Uterus (tissue), 4 donors: ENCODE measurements around the gene FGB. TPM values are rescaled to one million over a fixed set of nuclear protein-coding genes. Genes with fewer than 3 reads are reported as not detected.

Experiments used
- DNase-seq, 2 donors: peaks; one replicate each; pipeline ENCODE4 v3.0.0-alpha.2; 2019 to 2020
- H3K27ac ChIP-seq, 2 donors: fragments of 200-600 bp; sonication (generic); 1 replicate in 1 of 2; 2 replicates in 1 of 2; pipeline ENCODE4 v1.5.1; 2016 to 2018
- H3K27me3 ChIP-seq, 2 donors: fragments of 200-600 bp; sonication (generic); one replicate each; pipeline ENCODE4 v1.5.1; 2018 to 2019; ENCODE audit warnings: control low read depth in 1 of 2
- H3K36me3 ChIP-seq, 2 donors: fragments of 200-600 bp; sonication (generic); one replicate each; pipeline ENCODE4 v1.5.1; 2019; ENCODE audit warnings: control low read depth in 1 of 2
- H3K4me1 ChIP-seq, 2 donors: fragments of 200-600 bp; sonication (generic); one replicate each; pipeline ENCODE4 v1.5.1; 2018 to 2019; ENCODE audit warnings: control low read depth in 1 of 2
- H3K4me3 ChIP-seq, 2 donors: fragments of 200-600 bp; sonication (generic); 1 replicate in 1 of 2; 2 replicates in 1 of 2; pipeline ENCODE4 v1.5.1; 2018 to 2019; ENCODE audit warnings: mild to moderate bottlenecking in 1 of 2
- H3K9me3 ChIP-seq, 2 donors: fragments of 200-600 bp; sonication (generic); one replicate each; pipeline ENCODE4 v1.5.1; 2019; ENCODE audit warnings: control low read depth in 1 of 2
- CTCF ChIP-seq, 4 experiments: fragments of 200-600 bp in 2 of 4; fragments of 450-650 bp in 2 of 4; sonication (generic) in 2 of 4; IDR thresholded peaks; one replicate each; pipeline ENCODE4 v1.5.1; 2016 to 2019; ENCODE audit warnings: antibody characterized with exemption in 4 of 4, mild to moderate bottlenecking in 2 of 4, moderate library complexity in 1 of 4
- POLR2A ChIP-seq, 2 donors: fragments of 450-650 bp; IDR thresholded peaks; one replicate each; pipeline ENCODE4 v1.6.1; 2016; ENCODE audit warnings: antibody characterized with exemption in 2 of 2, mild to moderate bottlenecking in 1 of 2, moderate library complexity in 1 of 2
- intact Hi-C: fragments of 100-400 bp; cut with DNase I; formaldehyde crosslinking; loops from one replicate; pipeline ENCODE4 v1.15.1; 2023; ENCODE audit warnings: low total_unique reads
- total RNA-seq, 4 donors: library from RNA; depleted of rRNA in 3 of 4; stranded (reverse); fragments of >200 nt in 3 of 4; gene quantifications; one replicate each; pipeline versions ENCODE4 v1.1.0 to v1.2.4, GENCODE V29; 2014 to 2023
- donor health status: DM: yes; HTN: yes; CAD: no.

The FGB gene
- total RNA-seq, 4 donors from 2014 or later = 1.1 TPM; not detected in 3

GRCh38 chr4:154610582-154610981, 47.8 kb downstream of the FGB start:
- intact Hi-C loops = no loop called here
- Histone ChIP-seq H3K9me3 (no peaks in the 10 kb centered on the region), H3K4me3 (no peak overlapping the region), H3K36me3 (no peaks in the 10 kb centered on the region), H3K27ac (no peak overlapping the region), H3K4me1 (no peaks in the 10 kb centered on the region), H3K27me3 (peaks cover 0 to 5% of the 10 kb centered on the region in 2 donors)
- TF ChIP-seq CTCF (IDR thresholded peaks at IDR 0.05) = no peak
- no peak for TF ChIP-seq POLR2A (IDR thresholded peaks at IDR 0.05)
- DNase-seq = no peak

GRCh38 chr4:154611833-154612232, 49.0 kb downstream of the FGB start:
- H3K27me3 ChIP-seq = peaks cover 0 to 5% of the 10 kb centered on the region in 2 donors
- H3K27ac ChIP-seq = no peak overlapping the region
- no peak for TF ChIP-seq POLR2A (IDR thresholded peaks at IDR 0.05)
- no peak for TF ChIP-seq CTCF (IDR thresholded peaks at IDR 0.05)
- H3K36me3 ChIP-seq = no peaks in the 10 kb centered on the region
- no peak for DNase-seq
- intact Hi-C loops = no loop called here
- no peaks in the 10 kb centered on the region for H3K9me3 ChIP-seq
- H3K4me1 ChIP-seq = no peaks in the 10 kb centered on the region
- no peak overlapping the region for H3K4me3 ChIP-seq

- Histone ChIP-seq H3K4me1 (no peaks in the 10 kb centered on the region), H3K9me3 (no peaks in the 10 kb centered on the region), H3K27me3 (peaks cover 0 to 5% of the 10 kb centered on the region in 2 donors), H3K4me3 (no peak within 1 kb of the TSS), H3K36me3 (no peaks in the 10 kb centered on the region), H3K27ac (no peak within 1 kb of the TSS)
- intact Hi-C loops = no loop called here
- DNase-seq = no peak
- TF ChIP-seq CTCF (IDR thresholded peaks at IDR 0.05) (no peak), POLR2A (IDR thresholded peaks at IDR 0.05) (no peak)
These were observed 49.9 kb downstream of the FGB start, which contains the start of gene FGG for GRCh38 chr4:154612472-154613414. Gene FGG (minus strand): TSS chr4:154612656. CDS start chr4:154612609, 47 bp downstream.

GRCh38 chr4:154614306-154614705, 51.5 kb downstream of the FGB start:
- intact Hi-C loops = no loop called here
- no peaks in the 10 kb centered on the region for H3K36me3 ChIP-seq
- no peaks in the 10 kb centered on the region for H3K9me3 ChIP-seq
- peaks cover 0 to 5% of the 10 kb centered on the region in 2 donors for H3K27me3 ChIP-seq
- TF ChIP-seq CTCF (IDR thresholded peaks at IDR 0.05) = no peak
- TF ChIP-seq POLR2A (IDR thresholded peaks at IDR 0.05) = no peak
- H3K27ac ChIP-seq = no peak overlapping the region
- DNase-seq = no peak
- H3K4me3 ChIP-seq = no peak overlapping the region
- H3K4me1 ChIP-seq = no peaks in the 10 kb centered on the region

- Histone ChIP-seq H3K4me1 (no peaks in the 10 kb centered on the region), H3K27ac (no peak overlapping the region), H3K27me3 (peaks cover 0 to under 1% of the 10 kb centered on the region in 2 donors), H3K9me3 (no peaks in the 10 kb centered on the region), H3K4me3 (no peak overlapping the region), H3K36me3 (no peaks in the 10 kb centered on the region)
- no peak for TF ChIP-seq POLR2A (IDR thresholded peaks at IDR 0.05)
- no peak for TF ChIP-seq CTCF (IDR thresholded peaks at IDR 0.05)
- intact Hi-C loops = no loop called here
- DNase-seq = no peak
These were observed 52.4 kb downstream of the FGB start for GRCh38 chr4:154615211-154615610.
